Mononuclear cell (primary cell): ENCODE measurements around the gene SSBP3. TPM values are rescaled to one million over a fixed set of nuclear protein-coding genes. Genes with fewer than 3 reads are reported as not detected.

ENCODE experiments used
- H3K27me3 ChIP-seq: 2 replicates; pipeline ENCODE4 v1.6.0; 2011; ENCODE audit warnings: low read length, control low read depth; ENCODE audit not compliant: insufficient read depth
- H3K4me1 ChIP-seq: 2 replicates; pipeline ENCODE4 v1.5.1; 2011; ENCODE audit warnings: mild to moderate bottlenecking, low read length, control low read depth; ENCODE audit not compliant: insufficient read depth
- H3K4me3 ChIP-seq: 2 replicates; pipeline ENCODE4 v1.5.1; 2011; ENCODE audit warnings: mild to moderate bottlenecking, low read length, moderate library complexity
- H3K9me3 ChIP-seq: 2 replicates; pipeline ENCODE4 v1.5.1; 2011; ENCODE audit warnings: low read depth, mild to moderate bottlenecking, control low read depth, low read length
- total RNA-seq: library from RNA; depleted of rRNA; stranded (reverse); fragments of >200 nt; gene quantifications from one replicate; pipeline ENCODE4 v1.2.3, GENCODE V29; 2012

SSBP3 gene
- total RNA-seq, 1 donor, result 20.8 TPM

DNA sequence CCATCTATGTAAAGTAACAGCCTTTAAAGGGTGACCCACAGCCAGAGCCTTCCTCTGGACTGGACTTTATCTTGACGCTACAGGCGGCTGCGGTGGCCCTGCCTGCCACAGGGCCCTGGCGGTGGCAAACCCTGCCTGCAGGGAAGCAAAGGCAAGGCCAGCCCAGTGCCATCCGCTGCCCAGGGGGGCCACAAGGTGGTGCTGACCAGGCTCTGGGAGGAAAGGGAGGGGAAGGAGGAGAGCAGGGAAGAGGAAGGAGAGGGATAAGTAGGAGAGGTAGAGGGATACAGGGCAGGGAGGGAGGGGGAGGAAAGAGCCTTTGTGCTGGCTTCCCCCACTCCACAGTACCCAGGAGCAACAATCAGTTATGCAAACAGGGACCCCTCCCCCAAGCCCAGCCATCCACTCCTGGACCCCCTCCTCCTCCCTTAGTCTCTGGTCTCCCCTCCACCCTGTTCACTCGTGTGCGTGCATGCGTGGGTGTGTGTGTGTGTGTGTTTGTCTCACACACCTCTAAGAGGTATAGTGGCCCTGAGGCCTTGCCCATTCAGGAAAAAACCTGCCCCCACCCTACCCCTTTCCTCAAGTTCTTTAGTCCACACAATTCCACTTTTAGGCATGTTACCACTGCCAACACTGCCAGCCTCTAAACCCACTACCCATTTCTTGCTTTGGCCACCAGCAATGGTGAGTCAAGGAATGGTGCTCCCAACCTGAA lies 30.3 kb downstream of the SSBP3 start:
- Histone ChIP-seq H3K9me3 (no peaks in the 10 kb centered on the region), H3K4me3 (no peak overlapping the region), H3K4me1 (peaks cover 49% of the 10 kb centered on the region), H3K27me3 (no peaks in the 10 kb centered on the region)

DNA sequence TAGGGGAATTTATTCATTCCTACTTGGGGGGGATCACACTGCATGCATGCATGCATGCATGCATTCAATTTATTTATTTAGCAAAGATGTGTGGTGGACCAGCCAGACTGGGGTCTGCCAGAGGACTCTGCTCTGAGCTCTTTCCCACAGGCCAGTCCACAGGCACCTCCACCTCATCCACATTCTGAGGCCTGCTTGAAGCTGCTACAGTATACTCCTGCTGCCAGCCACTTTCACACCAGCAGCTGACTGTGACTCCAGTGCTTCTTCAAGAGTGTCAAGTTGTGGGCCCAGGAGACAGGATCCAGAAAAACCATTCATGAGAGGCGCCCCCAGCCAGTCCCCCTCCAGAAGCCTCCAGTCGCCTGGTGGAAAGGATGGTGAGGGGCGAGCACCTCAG lies 30.9 kb downstream of the SSBP3 start:
- Histone ChIP-seq H3K27me3 (no peaks in the 10 kb centered on the region), H3K4me1 (peaks cover 43% of the 10 kb centered on the region)

DNA sequence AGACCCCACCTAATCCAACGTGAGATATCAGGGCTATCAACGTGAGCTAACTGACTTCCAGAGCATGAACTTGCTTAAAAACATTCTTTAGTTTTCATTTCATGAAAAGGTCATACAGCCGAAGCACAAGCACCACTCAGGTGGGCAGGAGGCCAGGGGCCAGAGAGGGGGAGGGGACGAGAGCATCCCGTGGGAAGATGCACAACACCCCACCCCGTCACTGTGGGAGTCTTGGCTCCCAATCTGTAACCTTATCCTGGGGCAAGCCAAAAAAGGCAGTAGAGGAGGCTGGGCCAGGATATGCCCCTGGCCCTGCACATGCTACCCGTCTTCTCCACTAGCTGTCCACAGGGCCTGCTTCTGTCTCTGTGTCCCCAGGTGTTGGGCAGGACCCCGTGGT lies 31.4 kb downstream of the SSBP3 start:
- Histone ChIP-seq H3K9me3 (no peaks in the 10 kb centered on the region), H3K4me3 (no peak overlapping the region), H3K4me1 (peaks cover 43% of the 10 kb centered on the region), H3K27me3 (no peaks in the 10 kb centered on the region)

More for the DNA sequence above, 30.9 kb downstream of the SSBP3 start:
- no peak overlapping the region for H3K4me3 ChIP-seq
- no peaks in the 10 kb centered on the region for H3K9me3 ChIP-seq

DNA sequence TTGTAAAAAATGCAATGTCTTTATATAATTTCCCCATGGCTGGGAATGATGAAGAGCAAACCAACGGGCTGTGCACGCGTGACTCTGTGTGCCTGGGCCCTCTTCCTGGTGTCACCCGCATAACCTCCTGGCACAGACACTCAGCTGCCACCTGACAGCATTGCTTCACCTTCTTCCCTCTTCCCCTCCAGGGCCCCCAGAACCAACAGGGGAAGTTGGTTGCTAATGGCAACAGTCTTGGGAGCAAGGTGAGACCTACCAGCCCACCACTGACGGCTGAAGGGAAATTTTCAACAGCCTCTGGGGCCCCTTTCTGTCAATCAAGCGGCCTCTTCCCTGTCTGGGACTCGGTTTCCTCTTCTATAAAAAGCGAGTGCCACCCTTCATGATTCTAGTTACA lies 33.2 kb downstream of the SSBP3 start:
- peaks cover 37% of the 10 kb centered on the region for H3K4me1 ChIP-seq
- H3K4me3 ChIP-seq, result no peak overlapping the region
- no peaks in the 10 kb centered on the region for H3K27me3 ChIP-seq
- H3K9me3 ChIP-seq, result no peaks in the 10 kb centered on the region

DNA sequence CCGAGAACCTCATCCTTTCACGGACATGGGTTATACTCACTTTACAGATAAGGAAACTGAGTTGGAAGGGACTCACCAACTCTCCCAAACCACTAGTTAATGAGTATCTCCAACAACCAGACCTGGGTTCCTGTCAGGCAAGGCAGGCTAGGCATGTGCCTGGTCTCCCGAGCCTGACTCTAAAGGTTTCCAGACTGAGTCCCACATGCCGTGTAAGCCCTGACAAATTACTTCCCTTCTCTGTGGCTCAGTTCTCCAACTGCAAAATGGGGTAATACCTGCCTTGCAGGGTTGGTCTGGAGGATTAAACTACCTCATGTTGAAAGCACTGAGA lies 34.3 kb downstream of the SSBP3 start:
- H3K4me1 ChIP-seq, result peaks cover 31% of the 10 kb centered on the region
- no peaks in the 10 kb centered on the region for H3K9me3 ChIP-seq
- no peaks in the 10 kb centered on the region for H3K27me3 ChIP-seq
- no peak overlapping the region for H3K4me3 ChIP-seq

DNA sequence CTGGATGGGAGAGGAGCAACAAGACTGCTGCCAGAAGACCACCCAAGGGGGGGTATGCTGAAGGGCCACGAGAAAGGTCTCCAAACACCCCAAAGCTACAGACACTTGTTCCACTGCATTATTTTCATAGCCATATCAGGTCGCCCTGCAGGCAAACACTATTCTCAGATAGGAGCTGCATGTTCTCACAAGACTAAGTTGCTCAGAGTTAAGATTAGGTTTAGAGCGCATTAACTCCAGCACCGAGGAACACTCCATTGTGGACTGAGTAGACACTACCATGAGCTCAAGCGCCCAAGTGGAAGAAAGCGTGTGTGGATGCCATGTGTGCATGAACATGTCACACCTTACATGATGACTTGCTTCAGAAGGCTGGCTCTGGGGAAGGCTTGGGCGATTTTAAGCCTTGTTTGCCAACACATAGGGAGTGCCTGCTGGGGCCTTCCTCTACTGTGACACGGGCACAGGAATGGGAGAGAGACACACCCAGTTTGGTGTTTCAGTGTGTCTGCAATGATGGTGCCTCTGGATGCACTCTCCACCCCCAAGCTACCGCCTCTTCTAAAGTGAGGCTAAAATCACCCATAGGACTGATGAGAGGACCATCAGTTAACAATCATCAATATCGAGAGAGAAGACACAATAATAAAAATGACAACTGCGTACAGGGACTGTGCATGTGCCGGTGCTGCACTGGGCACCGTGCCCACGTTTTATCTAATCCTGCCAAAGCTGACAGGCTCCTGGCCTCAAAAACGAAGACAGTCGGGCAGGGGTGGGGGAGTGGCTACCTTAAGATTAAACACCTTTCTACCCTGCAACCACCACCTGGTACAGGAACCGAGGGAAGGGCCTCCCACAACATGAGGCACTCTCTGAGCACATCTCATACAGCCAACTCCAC lies 34.9 kb downstream of the SSBP3 start:
- H3K27me3 ChIP-seq, result no peaks in the 10 kb centered on the region
- no peaks in the 10 kb centered on the region for H3K9me3 ChIP-seq
- H3K4me1 ChIP-seq, result peaks cover 25% of the 10 kb centered on the region
- H3K4me3 ChIP-seq, result no peak overlapping the region

DNA sequence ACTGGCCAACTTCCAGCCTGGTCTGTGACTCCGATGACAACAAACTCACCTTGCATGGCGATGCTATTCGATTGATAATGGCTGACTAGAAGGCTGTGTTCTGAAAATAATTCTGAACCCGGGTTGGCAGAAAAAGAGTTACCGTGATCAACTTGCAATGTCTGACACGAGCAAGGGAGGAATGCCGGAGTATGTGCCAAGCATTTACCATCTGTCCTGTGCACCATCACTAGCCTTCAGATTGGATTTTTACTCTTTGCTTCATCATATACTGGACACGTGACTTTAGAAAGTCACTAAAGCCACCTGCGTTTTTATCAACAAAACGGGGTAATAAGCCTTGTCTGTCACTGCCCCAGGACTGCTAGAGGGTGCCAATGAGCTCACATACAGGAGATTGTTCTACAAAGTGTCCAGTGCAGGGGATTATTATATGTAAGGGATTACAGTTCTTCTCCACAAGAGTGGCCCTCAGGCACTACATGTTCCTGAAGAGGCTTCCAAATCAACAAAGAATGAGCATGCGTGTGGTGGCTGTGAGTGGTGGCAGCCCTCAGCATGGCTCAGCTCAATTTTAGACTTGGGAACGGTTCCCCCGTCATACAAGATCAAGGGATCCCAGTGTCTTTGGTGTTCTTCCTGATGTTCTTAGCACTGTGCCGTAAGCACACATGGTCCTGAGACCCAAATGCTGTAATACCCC lies 35.8 kb downstream of the SSBP3 start:
- H3K9me3 ChIP-seq, result no peaks in the 10 kb centered on the region
- H3K27me3 ChIP-seq, result no peaks in the 10 kb centered on the region
- no peak overlapping the region for H3K4me3 ChIP-seq
- H3K4me1 ChIP-seq, result peaks cover 25% of the 10 kb centered on the region

DNA sequence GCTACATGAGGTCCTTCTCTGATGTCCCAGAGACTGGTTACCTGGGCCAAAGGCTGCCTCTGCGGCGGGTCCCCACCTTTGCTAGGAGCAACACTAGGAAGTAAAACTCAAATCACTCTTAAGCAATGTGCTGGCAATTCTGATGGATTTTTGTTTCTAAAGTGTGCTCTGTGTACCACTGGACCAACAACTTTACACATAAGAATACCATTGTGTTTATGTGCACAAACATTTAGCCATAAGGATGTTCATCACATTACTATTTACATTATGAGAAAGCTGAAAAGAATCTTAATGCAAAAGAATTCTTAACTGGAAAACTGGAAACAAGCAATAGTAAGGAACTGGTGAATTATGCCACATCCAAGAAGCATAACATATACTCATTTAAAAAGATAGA lies 38.6 kb downstream of the SSBP3 start:
- Histone ChIP-seq H3K4me3 (no peak overlapping the region), H3K27me3 (no peaks in the 10 kb centered on the region), H3K9me3 (no peaks in the 10 kb centered on the region), H3K4me1 (peaks cover 15% of the 10 kb centered on the region)

DNA sequence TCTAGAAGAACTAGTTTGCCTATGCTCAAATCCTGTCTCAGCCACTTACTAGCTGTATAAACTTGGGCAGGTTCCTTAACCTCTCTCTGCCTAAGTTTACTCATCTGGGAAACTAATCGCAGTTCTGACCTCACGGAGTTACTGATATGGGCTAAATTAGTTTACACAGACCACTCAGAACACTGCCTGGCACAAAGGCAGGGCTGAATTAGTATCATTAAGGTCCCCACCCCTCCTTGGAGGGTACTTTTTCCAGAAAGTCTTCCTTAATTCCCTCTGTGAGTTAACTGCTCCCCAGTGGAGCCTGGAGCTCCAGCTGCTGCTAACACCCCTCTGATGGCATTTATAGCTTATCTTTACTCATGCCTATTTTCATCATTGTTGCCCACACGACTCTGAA lies 40.3 kb downstream of the SSBP3 start:
- Histone ChIP-seq H3K27me3 (no peaks in the 10 kb centered on the region), H3K4me1 (peaks cover 6% of the 10 kb centered on the region), H3K9me3 (no peaks in the 10 kb centered on the region), H3K4me3 (no peak overlapping the region)

DNA sequence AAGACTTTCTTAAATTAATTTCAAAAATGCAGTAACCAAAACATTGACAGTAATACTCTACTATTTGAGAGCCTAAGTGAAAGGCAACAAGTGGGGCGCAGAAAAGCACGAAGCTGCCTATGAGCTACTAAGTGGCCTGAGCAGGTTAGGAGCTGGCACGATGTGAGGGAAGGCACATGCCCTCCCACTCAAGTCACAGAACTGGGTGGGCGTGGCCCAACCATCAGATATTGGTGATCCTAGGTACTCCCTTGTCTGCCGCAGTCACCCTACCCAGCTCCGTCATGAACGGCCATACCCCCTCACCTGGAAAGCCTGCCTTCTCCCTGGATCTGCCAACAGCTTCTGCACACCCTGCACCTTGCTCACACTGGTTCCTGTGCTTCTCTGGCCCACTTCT lies 40.8 kb downstream of the SSBP3 start:
- Histone ChIP-seq H3K9me3 (no peaks in the 10 kb centered on the region), H3K4me3 (no peak overlapping the region), H3K4me1 (peaks cover 6% of the 10 kb centered on the region), H3K27me3 (no peaks in the 10 kb centered on the region)

DNA sequence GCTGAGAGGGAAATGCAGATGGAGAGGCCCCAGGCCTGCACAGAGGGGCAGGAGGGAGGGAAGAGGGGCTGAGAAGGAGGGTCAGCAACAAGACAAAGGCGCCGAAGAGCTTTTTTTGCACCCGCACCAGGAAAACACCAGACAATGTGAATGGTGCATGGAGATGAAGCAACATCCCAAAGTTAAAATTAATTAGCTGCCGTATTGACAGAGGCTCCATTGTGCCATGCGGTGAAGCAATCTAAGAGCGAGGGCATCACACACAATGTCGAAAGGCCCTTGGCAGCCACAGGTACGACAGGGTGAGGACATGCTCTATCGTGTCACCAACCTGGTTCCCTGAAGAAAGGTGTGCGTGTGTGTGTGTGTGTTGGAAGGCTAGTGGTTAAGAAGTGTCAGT lies 41.2 kb downstream of the SSBP3 start:
- no peak overlapping the region for H3K4me3 ChIP-seq
- peaks cover 6% of the 10 kb centered on the region for H3K4me1 ChIP-seq
- H3K27me3 ChIP-seq, result no peaks in the 10 kb centered on the region
- H3K9me3 ChIP-seq, result no peaks in the 10 kb centered on the region

DNA sequence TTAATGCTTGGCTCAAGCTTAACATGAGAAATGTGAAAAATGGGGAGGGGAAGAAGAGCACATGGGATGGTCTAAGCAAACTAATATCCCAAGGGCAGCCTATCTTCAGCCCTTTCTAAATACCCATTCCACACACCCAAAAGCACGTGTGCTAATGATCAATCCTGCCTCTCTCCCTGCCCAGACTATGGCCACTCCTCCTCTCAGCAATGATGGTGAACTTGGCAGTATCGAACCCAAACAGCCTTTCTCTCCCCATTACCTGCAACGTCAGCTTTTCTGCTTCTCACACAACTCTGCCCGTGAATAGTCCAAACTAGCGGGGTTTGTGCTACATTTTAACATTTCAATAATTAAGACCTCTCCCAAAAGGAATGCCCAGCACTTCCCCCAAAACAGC lies 41.6 kb downstream of the SSBP3 start:
- peaks cover 6% of the 10 kb centered on the region for H3K4me1 ChIP-seq
- no peak overlapping the region for H3K4me3 ChIP-seq
- H3K9me3 ChIP-seq, result no peaks in the 10 kb centered on the region
- no peaks in the 10 kb centered on the region for H3K27me3 ChIP-seq

DNA sequence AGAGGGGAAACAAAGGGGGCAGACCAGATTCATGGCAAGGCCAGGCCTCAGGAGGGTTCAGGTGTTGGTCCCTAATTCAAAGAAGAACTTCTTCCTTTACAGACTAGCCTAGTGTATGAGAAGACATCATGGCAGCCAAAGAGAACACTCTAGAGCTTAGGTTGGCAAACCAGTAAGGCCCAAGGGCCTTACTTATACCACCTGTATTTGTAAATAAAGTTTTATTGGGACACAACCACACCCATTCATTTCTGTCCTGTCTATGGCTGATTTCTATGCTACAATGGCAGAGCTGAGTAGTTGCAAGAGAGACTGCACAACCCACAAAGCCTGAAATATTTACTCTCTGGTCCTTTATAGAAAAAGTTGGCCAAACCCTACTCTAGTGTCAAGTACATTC lies 42.3 kb downstream of the SSBP3 start:
- Histone ChIP-seq H3K9me3 (no peaks in the 10 kb centered on the region), H3K4me1 (peaks cover 6% of the 10 kb centered on the region), H3K4me3 (no peak overlapping the region), H3K27me3 (no peaks in the 10 kb centered on the region)

DNA sequence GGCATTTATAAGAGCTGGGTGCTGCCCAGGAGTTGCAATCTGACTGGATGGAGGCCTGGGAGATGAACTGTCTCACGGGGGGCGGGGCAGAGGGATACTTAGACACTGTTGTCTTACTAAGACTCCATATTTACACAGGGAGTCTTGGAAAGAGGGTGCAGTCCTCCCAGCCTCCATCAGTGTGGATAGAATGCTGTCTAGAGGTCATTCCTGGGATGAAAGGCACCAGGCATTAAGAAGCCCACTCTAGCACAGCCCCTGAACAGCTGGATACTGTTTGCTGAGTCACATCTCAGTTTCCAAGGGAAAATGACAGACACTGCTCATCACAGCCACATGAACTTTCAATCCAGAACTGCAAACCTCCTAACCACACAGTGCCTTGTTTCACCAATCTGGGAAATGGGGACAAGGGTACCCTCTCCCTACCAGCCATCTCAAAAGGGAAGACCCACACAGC lies 43.3 kb downstream of the SSBP3 start:
- no peaks in the 10 kb centered on the region for H3K9me3 ChIP-seq
- H3K27me3 ChIP-seq, result no peaks in the 10 kb centered on the region
- no peak overlapping the region for H3K4me3 ChIP-seq
- H3K4me1 ChIP-seq, result peaks cover 6% of the 10 kb centered on the region

DNA sequence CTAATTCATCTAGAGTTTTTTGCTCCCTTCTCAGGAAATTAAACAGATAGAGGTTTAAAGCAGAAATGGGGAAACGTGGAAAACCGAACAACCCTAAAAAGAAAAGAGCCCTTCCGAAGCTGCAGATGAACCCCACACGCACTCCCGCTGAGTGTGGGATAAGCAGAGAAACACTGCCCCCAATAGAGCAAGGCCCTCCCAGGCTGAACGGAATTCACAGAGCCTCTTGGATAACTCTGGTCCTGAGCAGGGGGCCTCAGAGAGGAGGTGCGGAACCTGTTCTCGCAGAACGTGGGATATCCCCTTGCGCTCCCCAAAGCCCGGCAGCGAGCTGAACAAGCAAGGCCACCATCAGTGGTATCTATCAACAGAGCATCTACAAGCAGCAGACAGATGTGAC lies 44.9 kb downstream of the SSBP3 start:
- Histone ChIP-seq H3K27me3 (no peaks in the 10 kb centered on the region), H3K4me1 (peaks cover 18% of the 10 kb centered on the region), H3K4me3 (no peak overlapping the region), H3K9me3 (no peaks in the 10 kb centered on the region)
